Gastrocnemius medialis (tissue), 4 donors: ENCODE measurements around the gene GPRC5B. TPM values are rescaled to one million over a fixed set of nuclear protein-coding genes. Genes with fewer than 3 reads are reported as not detected.

Experiments
- ATAC-seq, 2 donors: fragments of 150-250 bp; one replicate each; pipeline ENCODE4 v1.9.1; 2016
- DNase-seq, 2 donors: peaks; one replicate each; pipeline ENCODE4 v3.0.0-alpha.2; 2019
- H3K27ac ChIP-seq, 4 donors: fragments of 200-600 bp; sonication (generic); 1 replicate in 1 of 4; 2 replicates in 3 of 4; pipeline ENCODE4 v1.5.1; 2016 to 2018; ENCODE audit warnings: mild to moderate bottlenecking in 2 of 4, moderate library complexity in 1 of 4
- H3K27me3 ChIP-seq, 3 donors: fragments of 200-600 bp; sonication (generic) in 2 of 3; 1 replicate in 1 of 3; 2 replicates in 2 of 3; pipeline versions ENCODE4 v1.5.1 to v1.6.0; 2016 to 2019; ENCODE audit warnings: mild to moderate bottlenecking in 1 of 3, moderate library complexity in 1 of 3
- H3K36me3 ChIP-seq, 2 donors: fragments of 200-600 bp; sonication (generic) in 1 of 2; one replicate each; pipeline ENCODE4 v1.5.1; 2017 to 2018
- H3K4me1 ChIP-seq, 2 donors: fragments of 200-600 bp; sonication (generic) in 1 of 2; one replicate each; pipeline ENCODE4 v1.5.1; 2016 to 2017; ENCODE audit warnings: mild to moderate bottlenecking in 2 of 2
- H3K4me3 ChIP-seq, 4 donors: fragments of 200-600 bp; sonication (generic) in 3 of 4; 1 replicate in 1 of 4; 2 replicates in 3 of 4; pipeline ENCODE4 v1.5.1; 2016 to 2019; ENCODE audit warnings: mild to moderate bottlenecking in 2 of 4
- H3K9me3 ChIP-seq, 3 donors: fragments of 200-600 bp; sonication (generic) in 2 of 3; 1 replicate in 1 of 3; 2 replicates in 2 of 3; pipeline ENCODE4 v1.5.1; 2016 to 2019
- CTCF ChIP-seq, 5 experiments: fragments of 450-650 bp in 3 of 5; fragments of 200-600 bp in 2 of 5; sonication (generic) in 2 of 5; IDR thresholded peaks in 4 of 5; conservative IDR thresholded peaks in 1 of 5; 1 replicate in 4 of 5; 2 replicates in 1 of 5; pipeline ENCODE4 v1.5.1; 2016 to 2019; ENCODE audit warnings: antibody characterized with exemption in 5 of 5, mild to moderate bottlenecking in 3 of 5, moderate library complexity in 3 of 5
- POLR2A ChIP-seq, 2 donors: fragments of 450-650 bp; IDR thresholded peaks; one replicate each; pipeline ENCODE4 v1.6.1; 2017; ENCODE audit warnings: antibody characterized with exemption in 2 of 2, mild to moderate bottlenecking in 2 of 2, moderate library complexity in 2 of 2
- in situ Hi-C, 4 donors: fragments of 200-750 bp; cut with MboI; loops; one replicate each; pipeline versions ENCODE4 v1.15.0 to v1.8.0; 2017; ENCODE audit warnings: low sequenced_read_pairs in 4 of 4
- intact Hi-C: fragments of 100-400 bp; cut with DNase I; formaldehyde crosslinking; loops from one replicate; pipeline ENCODE4 v1.15.1; 2023; ENCODE audit warnings: low total_unique reads
- total RNA-seq, 4 donors: library from RNA; depleted of rRNA; stranded (reverse); fragments of >200 nt; gene quantifications; one replicate each; pipeline versions ENCODE4 v1.1.0 to v1.2.3, GENCODE V29; 2016

GPRC5B gene
- total RNA-seq, 4 donors from 2014 or later, result 41.9 to 89.2 (median 71.3) TPM

GRCh38 chr16:19810817-19811731, 73.6 kb downstream of the GPRC5B start:
- Histone ChIP-seq H3K9me3 (peaks cover 0 to 2% (median 0%) of the 10 kb centered on the region in 3 donors), H3K27me3 (no peaks in the 10 kb centered on the region), H3K36me3 (no peaks in the 10 kb centered on the region), H3K4me3 (no peak overlapping the region), H3K4me1 (peaks cover 21 to 24% of the 10 kb centered on the region in 2 donors), H3K27ac (peak overlapping the region in 2 of 4 donors; percentile 2 to 82)
- intact Hi-C loops (no loop called here), in situ Hi-C loops (no loop called here)
- ATAC-seq, result no peak
- DNase-seq, result no peak
- TF ChIP-seq POLR2A (IDR thresholded peaks at IDR 0.05), result no peak
- TF ChIP-seq CTCF (IDR thresholded peaks at IDR 0.05 in 4 of 5, conservative IDR thresholded peaks at IDR 0.05 in 1 of 5), result no peak

- in situ Hi-C loops (loop anchor here in 1 of 4 donors (10.0 kb wide), 1 partner anchor 75 kb away; the partner anchor contains the start of gene GPRC5B), intact Hi-C loops (loop anchor here (1.0 kb wide), 1 partner anchor 75 kb away; the partner anchor contains the start of gene GPRC5B)
- Histone ChIP-seq H3K27me3 (no peaks in the 10 kb centered on the region), H3K4me1 (peaks cover 21 to 24% of the 10 kb centered on the region in 2 donors), H3K27ac (peak overlapping the region; percentile 81 to 84 (median 82)), H3K4me3 (no peak overlapping the region), H3K9me3 (peaks cover 0 to 7% (median 0%) of the 10 kb centered on the region in 3 donors), H3K36me3 (no peaks in the 10 kb centered on the region)
- no peak for TF ChIP-seq POLR2A (IDR thresholded peaks at IDR 0.05)
- no peak for TF ChIP-seq CTCF (IDR thresholded peaks at IDR 0.05 in 4 of 5, conservative IDR thresholded peaks at IDR 0.05 in 1 of 5)
- ATAC-seq (peak; percentile 54 to 70), DNase-seq (peak; percentile 50 to 63)
These were observed 75.0 kb downstream of the GPRC5B start for GRCh38 chr16:19809693-19810092.

GRCh38 chr16:19809121-19809635, 75.5 kb downstream of the GPRC5B start:
- intact Hi-C loops, result loop anchor here (1.0 kb wide), 1 partner anchor 75 kb away; the partner anchor contains the start of gene GPRC5B
- Histone ChIP-seq H3K36me3 (no peaks in the 10 kb centered on the region), H3K4me1 (peaks cover 21 to 24% of the 10 kb centered on the region in 2 donors), H3K4me3 (no peak overlapping the region), H3K27me3 (no peaks in the 10 kb centered on the region), H3K9me3 (peaks cover 0 to 7% (median 0%) of the 10 kb centered on the region in 3 donors), H3K27ac (peak overlapping the region; percentile 81 to 84 (median 82))
- ATAC-seq (peak; percentile 83 to 84), DNase-seq (peak; percentile 82 to 83)
- TF ChIP-seq CTCF (IDR thresholded peaks at IDR 0.05 in 4 of 5, conservative IDR thresholded peaks at IDR 0.05 in 1 of 5) (no peak), POLR2A (IDR thresholded peaks at IDR 0.05) (peak in 1 of 2 donors; percentile 26)
- in situ Hi-C loops, result loop anchor here in 1 of 4 donors (10.0 kb wide), 1 partner anchor 76 kb away; the partner anchor contains the start of gene GPRC5B

- TF ChIP-seq CTCF (IDR thresholded peaks at IDR 0.05 in 4 of 5, conservative IDR thresholded peaks at IDR 0.05 in 1 of 5) (no peak), POLR2A (IDR thresholded peaks at IDR 0.05) (no peak)
- ATAC-seq, result peak; percentile 54 to 70
- intact Hi-C loops, result no loop called here
These were observed 76.5 kb downstream of the GPRC5B start for GRCh38 chr16:19808061-19808641.

More at GRCh38 chr16:19808061-19808641, 76.5 kb downstream of the GPRC5B start:
- Histone ChIP-seq H3K27me3 (no peaks in the 10 kb centered on the region), H3K4me3 (no peak overlapping the region), H3K27ac (peak overlapping the region; percentile 81 to 84 (median 82)), H3K4me1 (peaks cover 21 to 24% of the 10 kb centered on the region in 2 donors), H3K36me3 (no peaks in the 10 kb centered on the region), H3K9me3 (peaks cover 0 to 7% (median 0%) of the 10 kb centered on the region in 3 donors)
- DNase-seq, result peak in 1 of 2 donors; percentile 40
- in situ Hi-C loops, result loop anchor here in 1 of 4 donors (10.0 kb wide), 1 partner anchor 77 kb away; the partner anchor contains the start of gene GPRC5B
